Measurements from ENCODE around the gene KMT2A.
A peak's percentile ranks its signal among the peaks of the same experiment; 100 is the strongest.
"Not testable (repeated sequence)": the region's sequence is repeated elsewhere in the genome, so short reads cannot be mapped to it uniquely, and the experiment has no call there.

The KMT2A gene

DNA sequence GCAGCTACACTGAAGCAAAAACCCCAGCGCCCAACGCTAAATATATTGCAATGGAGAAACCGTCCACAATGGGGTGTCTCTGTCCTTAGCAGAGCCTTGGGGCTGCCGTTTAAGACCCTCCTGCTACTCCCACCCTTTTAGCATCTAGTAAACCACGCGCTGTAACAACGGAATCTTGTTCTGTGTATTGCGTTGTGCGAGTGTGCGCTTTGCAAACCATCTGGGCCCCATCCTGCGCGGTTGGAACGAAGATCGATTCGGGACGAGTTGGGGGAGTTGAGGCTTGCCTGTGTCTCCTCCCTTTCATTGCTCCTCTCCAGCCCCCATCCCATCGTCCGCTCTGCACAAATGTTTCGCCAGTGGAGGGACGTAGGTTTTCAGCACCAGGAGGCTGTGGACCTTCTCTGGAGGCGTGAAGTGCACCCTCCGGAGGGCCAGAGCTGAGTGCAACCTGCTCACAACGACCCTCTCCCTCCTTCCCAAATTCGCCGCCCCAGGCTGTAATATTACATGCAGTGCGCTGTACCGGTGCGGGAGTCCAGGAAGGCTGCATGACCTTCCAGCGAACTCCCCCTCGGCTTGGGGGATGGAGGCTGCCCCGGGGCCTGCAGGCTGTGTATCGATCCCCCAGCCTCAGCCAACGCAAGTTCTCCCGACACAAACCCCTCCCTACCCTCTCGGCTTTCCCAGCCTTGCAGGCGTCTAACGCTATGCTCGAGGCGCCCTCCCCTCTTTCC is 1.6 kb upstream of the KMT2A start:
- FAIRE-seq, result no peak
- no peak for DNase-seq (ENCODE audit: extremely low spot score, insufficient read length, low read depth)

GRCh38 chr11:118435290-118435892 is 901 bp upstream of the KMT2A start:
- no peak for DNase-seq (ENCODE audit: extremely low spot score, insufficient read length, low read depth)
- peak; percentile 42 for FAIRE-seq

DNA sequence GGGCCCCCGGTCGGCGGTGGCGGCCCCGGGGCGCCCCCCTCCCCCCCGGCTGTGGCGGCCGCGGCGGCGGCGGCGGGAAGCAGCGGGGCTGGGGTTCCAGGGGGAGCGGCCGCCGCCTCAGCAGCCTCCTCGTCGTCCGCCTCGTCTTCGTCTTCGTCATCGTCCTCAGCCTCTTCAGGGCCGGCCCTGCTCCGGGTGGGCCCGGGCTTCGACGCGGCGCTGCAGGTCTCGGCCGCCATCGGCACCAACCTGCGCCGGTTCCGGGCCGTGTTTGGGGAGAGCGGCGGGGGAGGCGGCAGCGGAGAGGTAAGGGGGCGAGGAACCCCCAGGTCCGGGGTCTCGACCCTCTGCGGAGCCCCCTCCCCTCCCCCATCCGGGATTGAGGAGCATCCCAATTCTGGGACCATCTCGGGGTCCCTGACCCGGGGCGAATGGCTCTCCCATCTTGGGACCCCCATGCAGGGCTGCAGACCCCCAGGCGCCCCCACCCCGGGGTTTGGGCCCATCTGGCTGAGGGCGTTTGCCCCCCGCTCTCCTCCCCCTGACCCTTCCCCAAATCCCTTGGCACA is 431 bp downstream of the KMT2A start:
- no peak for FAIRE-seq
- no peak for DNase-seq (ENCODE audit: extremely low spot score, insufficient read length, low read depth)

DNA sequence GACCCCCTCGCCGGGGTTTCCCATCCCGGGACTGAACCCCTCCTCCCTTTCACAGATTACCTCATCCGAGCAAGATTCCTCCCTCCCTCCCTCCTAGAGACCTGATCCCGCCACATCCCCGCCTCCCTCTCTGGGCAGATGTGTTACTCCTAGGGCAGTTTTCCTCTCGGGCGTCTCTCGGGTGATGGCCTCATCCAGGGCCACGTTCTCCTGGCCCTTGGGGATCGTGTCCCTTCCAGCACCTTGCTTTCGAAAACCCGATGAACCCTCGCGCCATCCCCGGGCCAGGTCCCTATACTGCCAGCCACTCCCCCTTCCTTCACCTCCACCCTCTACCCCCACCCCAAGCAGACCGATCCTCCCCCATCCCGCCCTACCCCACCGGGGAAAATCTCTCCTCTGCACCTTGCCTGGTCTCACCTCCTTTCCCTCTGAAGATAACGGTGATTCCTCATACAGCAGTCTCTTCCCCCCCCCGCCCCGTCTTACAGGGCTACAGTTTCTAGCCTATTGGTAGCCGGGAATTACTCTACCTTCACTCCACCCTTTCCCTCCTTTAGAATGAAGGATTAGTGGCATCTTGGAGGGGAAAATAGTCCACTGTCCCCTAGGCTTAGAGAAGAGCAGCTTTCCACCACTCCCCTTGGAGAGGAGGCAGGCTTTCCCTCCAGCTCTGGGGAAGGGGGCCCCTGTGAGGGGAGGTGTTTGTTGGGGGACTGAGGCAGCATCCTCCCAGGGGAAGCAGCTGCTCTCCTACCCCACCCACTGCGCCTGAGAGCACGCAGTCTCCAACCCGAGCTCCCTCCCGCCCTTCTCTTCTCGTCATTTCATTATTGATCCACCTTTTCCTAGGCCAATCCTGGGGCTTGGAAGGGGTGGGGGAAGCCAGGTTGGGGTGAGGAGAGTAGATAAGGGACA is 1.2 kb downstream of the KMT2A start:
- FAIRE-seq (no peak), DNase-seq (ENCODE audit: extremely low spot score, insufficient read length, low read depth) (no peak)

GRCh38 chr11:118438314-118438931 is 2.1 kb downstream of the KMT2A start:
- peak; percentile 71 for FAIRE-seq
- no peak for DNase-seq (ENCODE audit: extremely low spot score, insufficient read length, low read depth)

DNA sequence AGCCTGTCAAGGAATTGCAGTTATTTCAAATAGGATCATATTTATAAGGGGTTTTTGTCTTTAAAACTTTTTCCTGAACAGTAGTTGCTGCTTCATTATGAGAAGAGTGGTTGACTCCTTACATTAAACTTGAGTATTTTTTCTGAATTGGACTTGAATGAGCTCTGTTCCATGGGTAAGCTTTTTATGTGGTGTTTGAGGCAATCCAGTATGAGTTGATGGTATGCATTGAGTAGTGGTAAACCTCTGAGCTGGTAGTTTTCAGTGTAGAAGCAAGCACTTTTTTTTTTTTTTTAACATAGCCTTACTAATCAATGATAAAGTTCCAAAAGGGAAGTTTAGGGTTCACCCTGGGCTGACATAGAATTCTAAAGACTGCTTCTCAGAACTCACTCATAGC is 3.4 kb downstream of the KMT2A start:
- FAIRE-seq, result no peak

DNA sequence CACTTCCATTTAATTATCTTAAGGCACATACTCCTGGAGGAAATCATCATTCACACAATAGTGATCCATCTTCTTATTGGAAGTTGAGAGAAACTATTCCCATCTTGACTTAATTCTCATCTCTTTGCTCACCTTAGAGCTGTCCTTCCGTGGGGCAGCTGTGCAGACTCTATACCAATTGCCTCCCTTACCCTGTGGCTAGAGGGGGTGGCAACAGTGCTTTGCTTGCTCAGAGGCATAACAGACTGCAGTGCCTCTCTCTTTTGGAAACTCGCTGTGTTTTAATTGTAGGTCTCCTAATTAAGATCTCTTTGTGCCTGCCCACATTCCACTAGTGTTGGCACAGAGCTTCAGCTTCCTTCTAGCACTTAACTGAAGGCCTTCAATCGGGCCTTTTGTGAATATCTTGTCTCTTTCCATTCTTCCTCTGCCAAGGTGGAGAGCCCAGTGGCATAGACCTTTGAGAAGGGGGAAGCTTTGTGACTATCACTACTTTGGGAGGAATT is 5.5 kb downstream of the KMT2A start:
- FAIRE-seq, result no peak

More for the DNA sequence above, 3.4 kb downstream of the KMT2A start:
- no peak for DNase-seq (ENCODE audit: extremely low spot score, insufficient read length, low read depth)

GRCh38 chr11:118442301-118442700 is 6.0 kb downstream of the KMT2A start:
- FAIRE-seq, result no peak
- no peak for DNase-seq (ENCODE audit: extremely low spot score, insufficient read length, low read depth)

More for the DNA sequence above, 5.5 kb downstream of the KMT2A start:
- no peak for DNase-seq (ENCODE audit: extremely low spot score, insufficient read length, low read depth)

DNA sequence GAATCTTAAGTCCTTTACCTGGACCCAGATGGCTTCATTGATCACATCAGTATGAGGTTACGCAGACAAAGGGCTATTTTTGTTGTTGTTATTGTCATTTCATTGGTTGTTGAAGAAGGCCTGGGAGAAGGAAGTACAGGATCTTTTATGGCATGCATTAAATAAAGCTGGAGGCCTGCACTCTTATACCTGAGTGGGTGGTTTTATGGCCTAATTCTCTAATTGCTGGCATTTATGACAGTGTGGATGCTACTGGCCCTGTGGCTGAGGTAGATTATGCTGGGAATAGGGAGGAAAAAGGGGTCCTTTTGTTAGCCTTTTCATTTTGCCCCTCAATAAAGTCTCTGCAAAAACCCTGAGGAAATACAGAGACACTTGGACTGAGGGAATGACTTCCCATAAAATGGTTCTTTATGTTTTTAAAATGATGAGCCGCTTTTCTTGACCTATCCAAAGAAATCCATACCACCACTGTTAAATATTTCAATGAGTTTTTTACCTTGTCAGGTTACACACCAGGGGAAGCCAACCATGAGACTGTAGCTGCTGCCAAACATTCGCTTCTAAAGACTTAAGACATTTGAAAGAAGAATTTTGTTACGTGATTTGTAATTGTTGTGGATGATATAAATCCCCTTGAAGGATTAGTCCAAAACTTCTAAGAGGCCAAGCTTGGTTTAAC is 6.8 kb downstream of the KMT2A start:
- FAIRE-seq (no peak), DNase-seq (ENCODE audit: extremely low spot score, insufficient read length, low read depth) (no peak)

GRCh38 chr11:118443590-118444218 is 7.4 kb downstream of the KMT2A start:
- FAIRE-seq (peak; percentile 72), DNase-seq (ENCODE audit: extremely low spot score, insufficient read length, low read depth) (no peak)

GRCh38 chr11:118447423-118447822 is 11.1 kb downstream of the KMT2A start:
- no peak for FAIRE-seq
- no peak for DNase-seq (ENCODE audit: extremely low spot score, insufficient read length, low read depth)

GRCh38 chr11:118448294-118448693 is 12.0 kb downstream of the KMT2A start:
- peak; percentile 81 for FAIRE-seq
- DNase-seq (ENCODE audit: extremely low spot score, insufficient read length, low read depth), result peak; percentile 50

DNA sequence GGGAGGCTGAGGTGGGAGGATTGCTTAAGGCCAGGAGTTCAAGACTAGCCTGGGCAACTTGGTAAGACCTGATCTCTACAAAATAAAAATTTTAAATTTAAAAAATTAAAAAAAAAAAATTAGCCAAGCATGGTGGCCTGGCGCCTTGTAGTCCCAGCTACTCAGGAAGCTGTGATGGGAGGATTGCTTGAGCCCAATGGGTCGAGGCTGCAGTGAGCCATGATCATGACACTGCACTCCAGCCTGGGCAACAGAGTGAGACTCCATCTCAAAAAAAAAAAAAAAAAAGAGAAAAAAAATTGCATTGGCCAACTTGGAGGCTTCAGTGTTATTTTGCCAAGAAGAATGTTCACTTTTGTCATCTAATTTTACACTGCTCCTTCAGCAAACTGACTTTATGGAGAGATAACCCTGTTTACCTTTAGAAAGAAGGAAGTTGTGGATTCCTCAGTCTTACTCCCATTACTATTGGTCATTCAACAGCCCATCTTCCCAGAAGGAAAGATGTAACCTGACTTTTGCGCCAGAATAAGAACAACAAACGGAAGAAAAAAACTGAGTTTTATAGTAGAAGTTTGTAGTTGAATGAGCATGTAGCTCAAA is 13.1 kb downstream of the KMT2A start:
- FAIRE-seq, result no peak
- DNase-seq (ENCODE audit: extremely low spot score, insufficient read length, low read depth), result no peak

- no peak for FAIRE-seq
Observed at GRCh38 chr11:118450451-118450850, 14.2 kb downstream of the KMT2A start.

DNA sequence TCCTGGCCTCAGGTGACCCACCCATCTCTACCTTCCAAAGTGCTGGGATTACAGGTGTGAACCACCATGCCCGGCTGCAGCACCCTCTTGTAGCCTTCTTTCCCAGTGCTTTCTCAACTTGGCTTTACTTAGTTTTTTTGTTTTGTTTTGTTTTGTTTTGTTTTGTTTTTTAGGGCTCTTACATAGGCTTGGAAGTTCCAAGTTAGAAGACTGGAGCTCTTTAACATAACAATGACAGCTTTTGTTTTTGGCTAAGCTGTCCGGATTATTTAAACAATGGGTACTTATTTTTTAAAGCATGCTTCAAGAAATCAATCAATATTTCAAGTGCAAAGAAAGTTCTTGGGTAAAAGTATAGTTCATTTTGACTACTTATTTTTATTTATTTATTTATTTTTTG is 25.9 kb downstream of the KMT2A start:
- no peak for DNase-seq (ENCODE audit: extremely low spot score, insufficient read length, low read depth)
- no peak for FAIRE-seq

More at GRCh38 chr11:118450451-118450850, 14.2 kb downstream of the KMT2A start:
- no peak for DNase-seq (ENCODE audit: extremely low spot score, insufficient read length, low read depth)

- FAIRE-seq; DNase-seq (ENCODE audit: extremely low spot score, insufficient read length, low read depth): not testable (repeated sequence)
Observed at GRCh38 chr11:118468968-118469367, 32.7 kb downstream of the KMT2A start.

GRCh38 chr11:118471030-118471429 is 34.7 kb downstream of the KMT2A start:
- no peak for FAIRE-seq
- no peak for DNase-seq (ENCODE audit: extremely low spot score, insufficient read length, low read depth)

DNA sequence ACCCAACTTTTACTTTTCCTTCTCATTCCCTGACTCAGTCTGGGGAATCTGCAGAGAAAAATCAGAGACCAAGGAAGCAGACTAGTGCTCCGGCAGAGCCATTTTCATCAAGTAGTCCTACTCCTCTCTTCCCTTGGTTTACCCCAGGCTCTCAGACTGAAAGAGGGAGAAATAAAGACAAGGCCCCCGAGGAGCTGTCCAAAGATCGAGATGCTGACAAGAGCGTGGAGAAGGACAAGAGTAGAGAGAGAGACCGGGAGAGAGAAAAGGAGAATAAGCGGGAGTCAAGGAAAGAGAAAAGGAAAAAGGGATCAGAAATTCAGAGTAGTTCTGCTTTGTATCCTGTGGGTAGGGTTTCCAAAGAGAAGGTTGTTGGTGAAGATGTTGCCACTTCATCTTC is 37.2 kb downstream of the KMT2A start:
- FAIRE-seq (no peak), DNase-seq (ENCODE audit: extremely low spot score, insufficient read length, low read depth) (no peak)
